NCI-H748 treated with DMSO at 0.1 percent for 48 hours (cell line): ENCODE data around the gene ERBB4.
A peak's percentile ranks its signal among the peaks of the same experiment; 100 is the strongest.

ENCODE experiments used
- DNase-seq: peaks from one replicate; lab custom pipeline; 2025; lab: John Stamatoyannopoulos, UW

The ERBB4 gene

GRCh38 chr2:212364112-212364985, 174.3 kb downstream of the ERBB4 start:
- DNase-seq = no peak

DNA sequence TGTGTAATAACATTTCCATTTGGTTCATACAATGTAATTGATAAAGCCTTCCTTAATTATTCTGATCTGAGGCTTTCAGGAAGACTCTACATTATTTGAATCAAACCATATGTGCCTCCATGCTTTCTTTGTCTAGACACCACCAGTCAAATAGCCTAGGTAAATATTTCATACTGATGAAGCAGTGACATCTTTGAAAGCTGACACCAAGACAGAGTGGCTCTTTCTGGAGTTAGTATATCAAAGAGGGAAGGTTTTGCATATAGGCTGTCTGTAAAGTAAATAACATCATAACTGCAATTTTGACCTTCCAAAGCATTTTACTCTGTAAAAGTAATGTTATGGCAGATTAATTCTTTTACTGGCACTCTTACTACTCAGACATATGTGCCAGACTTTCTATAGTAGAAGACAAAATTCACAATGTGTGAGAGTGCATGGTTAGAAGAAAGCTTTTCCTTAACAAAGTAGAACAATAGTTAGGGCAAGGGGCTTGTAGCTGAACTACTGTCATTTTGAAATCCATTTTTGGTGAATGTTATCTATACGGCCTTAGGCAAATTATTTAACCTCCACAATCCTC, 177.3 kb downstream of the ERBB4 start:
- DNase-seq = peak; percentile 59

- DNase-seq = no peak
Measured at GRCh38 chr2:212360068-212360460, 178.5 kb downstream of the ERBB4 start.

GRCh38 chr2:212359425-212360067, 179.1 kb downstream of the ERBB4 start:
- DNase-seq = no peak

- DNase-seq = no peak
Measured at GRCh38 chr2:212357606-212358005, 181.0 kb downstream of the ERBB4 start.

- no peak for DNase-seq
Measured at GRCh38 chr2:212354382-212354781, 184.2 kb downstream of the ERBB4 start.

DNA sequence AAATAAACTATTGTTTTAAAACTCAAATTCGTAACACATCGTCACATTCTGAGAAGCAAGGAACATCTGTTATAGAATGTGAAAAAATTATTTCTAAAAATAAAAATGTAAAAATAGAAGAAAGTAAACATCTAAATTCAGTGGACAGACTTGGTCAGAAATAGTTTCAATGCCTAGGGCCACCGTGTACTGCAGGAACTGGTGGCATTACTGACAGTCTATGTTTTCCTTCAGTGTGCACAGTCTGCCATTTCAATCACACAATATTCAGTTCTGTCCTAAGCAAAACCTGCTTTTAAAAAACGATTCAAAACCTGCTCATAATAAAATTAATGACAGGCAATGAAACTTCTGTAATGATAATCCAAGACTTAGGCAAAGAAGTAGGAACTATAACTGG, 190.1 kb downstream of the ERBB4 start:
- DNase-seq = no peak

DNA sequence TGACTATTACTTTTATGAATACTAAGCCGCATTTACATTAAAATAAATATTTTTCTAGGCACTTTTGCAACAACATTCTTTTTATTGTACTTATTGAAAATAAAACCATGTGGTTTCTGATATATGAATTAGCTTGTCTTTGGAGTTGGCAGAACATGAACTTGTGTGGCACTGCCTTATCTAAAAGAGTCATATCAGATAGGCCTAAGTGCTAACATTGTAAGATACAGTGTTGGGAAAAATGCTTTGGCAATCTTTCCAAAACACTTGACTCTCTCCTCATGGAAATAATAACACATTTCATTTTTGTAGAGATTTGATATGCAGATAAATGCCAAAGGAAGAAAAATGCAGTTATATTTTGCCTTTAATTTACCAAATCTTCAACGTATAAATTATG, 191.7 kb downstream of the ERBB4 start:
- no peak for DNase-seq

GRCh38 chr2:212345966-212346365, 192.6 kb downstream of the ERBB4 start:
- DNase-seq = no peak

GRCh38 chr2:212344131-212344530, 194.5 kb downstream of the ERBB4 start:
- no peak for DNase-seq

DNA sequence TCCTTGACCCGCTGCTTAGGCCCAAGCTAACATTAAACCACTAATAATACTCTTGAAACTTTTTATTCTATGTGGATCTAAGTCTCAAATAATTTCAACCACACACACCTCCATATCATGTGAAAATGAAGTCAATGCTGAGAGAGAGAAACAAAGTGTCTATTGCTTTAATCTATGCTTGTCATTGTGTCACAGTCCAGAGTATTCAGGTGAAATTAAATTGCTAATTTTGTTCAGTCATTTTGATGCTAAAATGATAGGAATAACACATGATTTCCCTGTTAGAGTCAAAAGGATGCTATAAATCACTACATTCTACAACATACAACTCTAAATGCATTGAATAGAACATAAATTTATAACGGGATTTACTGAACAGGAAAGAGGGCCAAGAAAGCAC, 195.4 kb downstream of the ERBB4 start:
- DNase-seq = no peak

DNA sequence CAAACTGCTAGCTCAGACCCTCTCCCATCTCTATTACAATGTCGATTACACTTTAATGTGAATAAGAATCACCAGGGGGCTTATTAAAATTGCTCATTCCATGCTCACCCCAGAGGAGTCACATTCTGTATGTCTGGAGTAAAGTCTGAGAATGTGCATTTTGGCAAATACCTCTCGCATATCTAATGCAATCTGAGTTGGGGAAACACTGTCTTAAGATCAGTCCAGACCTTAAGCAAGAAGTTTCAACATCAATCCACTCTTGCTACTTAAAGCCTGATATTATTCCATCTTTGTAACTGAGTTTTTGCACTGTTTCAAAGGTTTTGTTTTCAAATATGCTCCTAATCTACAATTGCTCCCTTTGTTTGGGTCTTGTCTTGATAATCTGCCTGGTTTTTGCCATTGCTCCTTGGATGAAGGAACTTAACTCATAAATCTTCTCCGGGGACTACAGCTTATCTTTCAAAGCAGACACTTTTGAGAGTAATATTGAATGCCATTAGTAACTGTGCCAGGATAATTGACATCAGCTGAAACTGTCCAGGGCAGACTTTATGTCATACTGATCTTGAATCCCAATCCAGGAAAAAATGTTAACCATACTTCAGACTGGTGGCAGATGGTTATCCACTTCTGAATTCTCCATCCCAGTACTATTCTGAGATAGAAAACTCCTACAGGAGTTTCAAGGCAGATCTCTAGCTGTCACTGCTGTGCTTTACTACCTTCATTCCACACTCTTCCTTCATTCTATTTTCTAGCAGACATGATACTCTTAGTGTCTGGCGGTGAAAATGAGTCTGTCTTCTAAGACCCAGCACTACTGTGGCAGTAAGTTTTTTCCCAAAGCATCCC, 200.9 kb downstream of the ERBB4 start:
- no peak for DNase-seq

GRCh38 chr2:212337036-212337435, 201.6 kb downstream of the ERBB4 start:
- DNase-seq = no peak

- DNase-seq = no peak
Measured at GRCh38 chr2:212330263-212330662, 208.3 kb downstream of the ERBB4 start.

DNA sequence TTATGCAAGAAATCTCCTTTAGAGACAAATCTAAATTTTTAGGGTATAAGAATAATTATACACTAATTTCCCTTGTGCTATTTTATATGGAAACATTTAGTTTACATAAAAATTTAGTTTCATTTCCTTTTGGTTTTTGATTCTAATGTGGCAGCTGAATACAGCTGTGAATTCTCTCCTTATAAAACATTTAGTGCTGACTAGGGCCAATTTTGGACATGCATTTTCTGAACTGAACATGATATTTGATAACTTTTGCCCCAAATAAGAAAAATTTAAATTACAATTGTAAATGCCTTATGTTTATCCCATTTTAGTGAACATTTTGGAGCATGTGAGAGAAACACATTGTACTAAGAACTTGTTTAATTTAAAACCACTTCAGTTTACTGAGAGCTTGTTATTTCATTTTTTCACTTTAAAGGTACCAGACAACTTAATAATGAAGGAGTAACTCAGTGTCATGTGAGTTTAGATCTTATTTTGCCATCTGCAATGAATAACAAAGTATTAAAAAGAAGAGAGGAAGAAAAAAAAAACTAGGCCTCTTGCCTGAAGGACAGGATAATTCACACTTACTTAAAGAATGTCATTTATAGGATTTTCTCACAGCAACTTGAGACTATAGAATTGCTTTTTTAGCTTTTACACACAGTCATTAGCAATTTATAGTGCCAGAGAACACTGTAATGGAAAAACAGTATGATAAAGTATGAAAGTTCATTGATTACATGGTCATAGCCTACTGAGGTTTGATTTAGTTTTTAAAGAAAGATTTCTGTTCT, 209.7 kb downstream of the ERBB4 start:
- no peak for DNase-seq

- DNase-seq = no peak
Measured at GRCh38 chr2:212328136-212328535, 210.5 kb downstream of the ERBB4 start.

- no peak for DNase-seq
Measured at GRCh38 chr2:212327171-212327809, 211.3 kb downstream of the ERBB4 start.

DNA sequence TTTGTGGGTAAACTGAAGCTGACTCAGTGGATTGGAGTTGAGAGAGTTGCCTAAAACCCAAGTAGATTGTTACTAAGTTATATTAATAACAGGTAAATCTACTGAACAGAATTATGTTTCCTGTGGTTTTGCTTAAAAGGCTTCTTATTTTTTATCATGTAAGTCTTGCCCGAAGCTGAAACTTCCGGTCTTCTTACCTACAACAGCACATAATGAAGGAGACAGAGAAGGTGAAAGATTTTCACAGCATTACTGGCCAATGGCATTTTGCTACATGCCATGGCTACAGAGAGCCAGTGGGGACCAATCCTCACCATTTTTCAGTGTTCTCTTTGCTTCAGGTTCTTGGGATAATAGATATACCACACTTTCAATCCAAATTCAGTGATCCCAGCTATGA, 220.0 kb downstream of the ERBB4 start:
- no peak for DNase-seq

GRCh38 chr2:212314680-212315079, 223.9 kb downstream of the ERBB4 start:
- DNase-seq = no peak

- DNase-seq = no peak
Measured at GRCh38 chr2:212311807-212312404, 226.7 kb downstream of the ERBB4 start.
